Measurements from ENCODE around the gene PDE6G. TPM values are rescaled to one million over a fixed set of nuclear protein-coding genes. Genes with fewer than 3 reads are reported as not detected.

The PDE6G gene
- total and polyA plus RNA-seq, 2 of the 8 experiments (the other 6 are each of a cell fraction or from before 2014, with no cell fraction given) = 5.8 to 12.9 TPM

DNA sequence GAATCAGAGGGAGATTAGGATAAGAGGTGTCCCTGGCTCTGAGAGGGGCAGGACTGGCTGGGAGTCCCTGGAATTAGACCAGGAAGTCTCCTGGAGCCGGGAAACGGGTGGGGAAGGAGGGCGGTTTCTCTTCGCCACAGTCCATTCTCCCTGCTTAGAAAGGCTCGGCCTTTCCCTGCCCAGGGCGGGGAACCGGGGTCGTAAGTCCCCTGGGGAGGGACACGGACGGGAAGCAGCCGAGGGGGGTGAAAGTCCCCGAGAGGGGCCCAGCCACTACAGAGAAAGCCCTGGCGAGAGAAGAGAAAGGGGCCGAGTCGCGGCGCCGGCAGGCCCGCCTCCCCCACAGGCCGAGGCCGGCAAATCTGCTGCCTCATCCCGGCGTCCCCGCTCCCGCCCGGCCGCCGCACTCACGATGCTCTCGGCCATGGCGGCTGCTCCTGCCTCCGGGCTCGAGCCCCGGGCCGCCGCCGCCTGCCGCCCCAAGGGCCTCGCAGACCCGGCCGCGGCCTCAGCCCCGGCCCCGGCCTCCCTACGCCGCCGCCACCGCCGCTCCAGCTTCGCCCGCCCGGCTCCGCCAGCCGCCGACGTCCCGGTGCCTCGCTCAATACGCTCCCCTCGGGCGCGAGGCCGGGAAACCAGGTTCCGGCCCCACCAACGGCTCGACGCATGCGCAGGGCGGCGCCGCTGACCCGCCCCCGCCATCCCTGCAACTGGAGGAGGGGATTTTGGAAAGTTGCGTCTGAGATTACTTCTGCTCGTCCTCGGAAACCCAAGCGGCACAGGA is 19.6 kb downstream of the PDE6G start, which contains the start of the genes NPLOC4 and TSPAN10 (continued):
- TF ChIP-seq, protein P1, sequence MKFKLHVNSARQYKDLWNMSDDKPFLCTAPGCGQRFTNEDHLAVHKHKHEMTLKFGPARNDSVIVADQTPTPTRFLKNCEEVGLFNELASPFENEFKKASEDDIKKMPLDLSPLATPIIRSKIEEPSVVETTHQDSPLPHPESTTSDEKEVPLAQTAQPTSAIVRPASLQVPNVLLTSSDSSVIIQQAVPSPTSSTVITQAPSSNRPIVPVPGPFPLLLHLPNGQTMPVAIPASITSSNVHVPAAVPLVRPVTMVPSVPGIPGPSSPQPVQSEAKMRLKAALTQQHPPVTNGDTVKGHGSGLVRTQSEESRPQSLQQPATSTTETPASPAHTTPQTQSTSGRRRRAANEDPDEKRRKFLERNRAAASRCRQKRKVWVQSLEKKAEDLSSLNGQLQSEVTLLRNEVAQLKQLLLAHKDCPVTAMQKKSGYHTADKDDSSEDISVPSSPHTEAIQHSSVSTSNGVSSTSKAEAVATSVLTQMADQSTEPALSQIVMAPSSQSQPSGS (IDR thresholded peaks at IDR 0.05; ENCODE audit: low read length) = no peak
- peak; percentile 68; the same call in 1 of the 2 replicates for TF ChIP-seq KDM5A (IDR thresholded peaks at IDR 0.05; ENCODE audit: low read length)
- TF ChIP-seq, protein P2, sequence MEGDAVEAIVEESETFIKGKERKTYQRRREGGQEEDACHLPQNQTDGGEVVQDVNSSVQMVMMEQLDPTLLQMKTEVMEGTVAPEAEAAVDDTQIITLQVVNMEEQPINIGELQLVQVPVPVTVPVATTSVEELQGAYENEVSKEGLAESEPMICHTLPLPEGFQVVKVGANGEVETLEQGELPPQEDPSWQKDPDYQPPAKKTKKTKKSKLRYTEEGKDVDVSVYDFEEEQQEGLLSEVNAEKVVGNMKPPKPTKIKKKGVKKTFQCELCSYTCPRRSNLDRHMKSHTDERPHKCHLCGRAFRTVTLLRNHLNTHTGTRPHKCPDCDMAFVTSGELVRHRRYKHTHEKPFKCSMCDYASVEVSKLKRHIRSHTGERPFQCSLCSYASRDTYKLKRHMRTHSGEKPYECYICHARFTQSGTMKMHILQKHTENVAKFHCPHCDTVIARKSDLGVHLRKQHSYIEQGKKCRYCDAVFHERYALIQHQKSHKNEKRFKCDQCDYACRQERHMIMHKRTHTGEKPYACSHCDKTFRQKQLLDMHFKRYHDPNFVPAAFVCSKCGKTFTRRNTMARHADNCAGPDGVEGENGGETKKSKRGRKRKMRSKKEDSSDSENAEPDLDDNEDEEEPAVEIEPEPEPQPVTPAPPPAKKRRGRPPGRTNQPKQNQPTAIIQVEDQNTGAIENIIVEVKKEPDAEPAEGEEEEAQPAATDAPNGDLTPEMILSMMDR (IDR thresholded peaks at IDR 0.05; ENCODE audit: control extremely low read depth in 1 of 3, insufficient read depth in 1 of 3, low read depth in 1 of 3, low read length in 3 of 3) = no peak
- TF ChIP-seq TCF12 (IDR thresholded peaks at IDR 0.05; ENCODE audit: low read depth, low read length) = peak; percentile 37; the same call in 1 of the 2 replicates
- TF ChIP-seq MAFK (IDR thresholded peaks at IDR 0.05; ENCODE audit: low read depth, low read length) = peak; percentile 63; the same call in 1 of the 2 replicates
- TF ChIP-seq TEAD4 (IDR thresholded peaks at IDR 0.05; ENCODE audit: low read depth, low read length) = 0 out of 2 replicates have a peak, but pooled peaks have one; percentile 15
- TF ChIP-seq TAF7 (optimal IDR thresholded peaks at IDR 0.05; ENCODE audit: borderline replicate concordance, low read depth, low read length) = peak; percentile 92
- TF ChIP-seq JUN (IDR thresholded peaks at IDR 0.05; ENCODE audit: low read depth, low read length) = peak; percentile 4; the same call in 1 of the 2 replicates
- TF ChIP-seq SIN3A (conservative IDR thresholded peaks at IDR 0.05 in 1 of 2, IDR thresholded peaks at IDR 0.05 in 1 of 2; ENCODE audit: low read depth in 1 of 2, low read length in 2 of 2) = peak; percentile 85 to 96; a peak in 3 of 4 replicates
- TF ChIP-seq ASH2L (IDR thresholded peaks at IDR 0.05; ENCODE audit: low read length) = no peak

Measured in H1 (cell line).